Measurements from ENCODE around the gene ITGA4.

DNA sequence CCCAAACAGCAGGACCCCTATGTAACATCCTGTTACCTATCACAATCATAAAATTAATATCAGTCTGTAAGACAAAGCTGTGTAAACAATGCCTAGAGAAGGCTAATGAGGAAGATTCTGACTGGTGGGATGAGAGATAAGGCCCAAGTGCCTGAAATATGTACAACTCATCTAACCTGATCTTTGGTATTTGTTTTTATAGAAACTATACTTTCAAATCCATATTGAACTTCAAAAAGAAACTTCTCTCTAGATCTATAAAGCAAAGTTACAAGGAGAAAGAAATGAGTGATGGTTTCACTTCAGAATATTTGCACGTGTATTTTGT, 36.1 kb upstream of the ITGA4 start:
- TF ChIP-seq, protein P1, sequence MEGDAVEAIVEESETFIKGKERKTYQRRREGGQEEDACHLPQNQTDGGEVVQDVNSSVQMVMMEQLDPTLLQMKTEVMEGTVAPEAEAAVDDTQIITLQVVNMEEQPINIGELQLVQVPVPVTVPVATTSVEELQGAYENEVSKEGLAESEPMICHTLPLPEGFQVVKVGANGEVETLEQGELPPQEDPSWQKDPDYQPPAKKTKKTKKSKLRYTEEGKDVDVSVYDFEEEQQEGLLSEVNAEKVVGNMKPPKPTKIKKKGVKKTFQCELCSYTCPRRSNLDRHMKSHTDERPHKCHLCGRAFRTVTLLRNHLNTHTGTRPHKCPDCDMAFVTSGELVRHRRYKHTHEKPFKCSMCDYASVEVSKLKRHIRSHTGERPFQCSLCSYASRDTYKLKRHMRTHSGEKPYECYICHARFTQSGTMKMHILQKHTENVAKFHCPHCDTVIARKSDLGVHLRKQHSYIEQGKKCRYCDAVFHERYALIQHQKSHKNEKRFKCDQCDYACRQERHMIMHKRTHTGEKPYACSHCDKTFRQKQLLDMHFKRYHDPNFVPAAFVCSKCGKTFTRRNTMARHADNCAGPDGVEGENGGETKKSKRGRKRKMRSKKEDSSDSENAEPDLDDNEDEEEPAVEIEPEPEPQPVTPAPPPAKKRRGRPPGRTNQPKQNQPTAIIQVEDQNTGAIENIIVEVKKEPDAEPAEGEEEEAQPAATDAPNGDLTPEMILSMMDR (IDR thresholded peaks at IDR 0.05), result no peak
- TF ChIP-seq POLR2A (IDR thresholded peaks at IDR 0.05), result no peak

Data from lower leg skin (tissue), 3 donors.